Astrocyte (in vitro differentiated cells and primary cell): ENCODE measurements around the gene TOMM6.

ENCODE experiments used
- CTCF ChIP-seq: IDR thresholded peaks from 2 replicates; pipeline ENCODE4 v1.5.1; 2011; ENCODE audit warnings: low read depth, mild to moderate bottlenecking, inconsistent platforms, low read length, moderate library complexity; ENCODE audit not compliant: insufficient read depth
- EZH2 ChIP-seq: IDR thresholded peaks from 2 replicates; pipeline ENCODE4 v1.6.1; 2012; ENCODE audit warnings: mild to moderate bottlenecking, low read length, inconsistent platforms; ENCODE audit not compliant: insufficient read depth

- TF ChIP-seq EZH2: no peak
- no peak for TF ChIP-seq CTCF
Observed at GRCh38 chr6:41740366-41741162, 46.9 kb upstream of the TOMM6 start.
